NCI-H128 (cell line): ENCODE measurements around the gene ARMS2.

Source experiments
- DNase-seq: peaks from one replicate; lab custom pipeline; 2025; ENCODE audit not compliant: unreplicated experiment; lab: John Stamatoyannopoulos, UW

ARMS2 gene, protein sequence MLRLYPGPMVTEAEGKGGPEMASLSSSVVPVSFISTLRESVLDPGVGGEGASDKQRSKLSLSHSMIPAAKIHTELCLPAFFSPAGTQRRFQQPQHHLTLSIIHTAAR

DNA sequence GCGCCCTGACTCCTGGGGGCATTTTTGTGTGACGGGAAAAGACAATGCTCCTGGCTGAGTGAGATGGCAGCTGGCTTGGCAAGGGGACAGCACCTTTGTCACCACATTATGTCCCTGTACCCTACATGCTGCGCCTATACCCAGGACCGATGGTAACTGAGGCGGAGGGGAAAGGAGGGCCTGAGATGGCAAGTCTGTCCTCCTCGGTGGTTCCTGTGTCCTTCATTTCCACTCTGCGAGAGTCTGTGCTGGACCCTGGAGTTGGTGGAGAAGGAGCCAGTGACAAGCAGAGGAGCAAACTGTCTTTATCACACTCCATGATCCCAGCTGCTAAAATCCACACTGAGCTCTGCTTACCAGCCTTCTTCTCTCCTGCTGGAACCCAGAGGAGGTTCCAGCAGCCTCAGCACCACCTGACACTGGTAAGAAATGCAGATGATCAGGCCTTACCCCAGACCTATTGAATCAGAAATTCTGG, at the start of gene ARMS2:
ARMS2 (plus strand) TSS at position 51 of the 478 bp plus-strand sequence; CDS start at position 126, 75 bp downstream.
- DNase-seq: no peak

DNA sequence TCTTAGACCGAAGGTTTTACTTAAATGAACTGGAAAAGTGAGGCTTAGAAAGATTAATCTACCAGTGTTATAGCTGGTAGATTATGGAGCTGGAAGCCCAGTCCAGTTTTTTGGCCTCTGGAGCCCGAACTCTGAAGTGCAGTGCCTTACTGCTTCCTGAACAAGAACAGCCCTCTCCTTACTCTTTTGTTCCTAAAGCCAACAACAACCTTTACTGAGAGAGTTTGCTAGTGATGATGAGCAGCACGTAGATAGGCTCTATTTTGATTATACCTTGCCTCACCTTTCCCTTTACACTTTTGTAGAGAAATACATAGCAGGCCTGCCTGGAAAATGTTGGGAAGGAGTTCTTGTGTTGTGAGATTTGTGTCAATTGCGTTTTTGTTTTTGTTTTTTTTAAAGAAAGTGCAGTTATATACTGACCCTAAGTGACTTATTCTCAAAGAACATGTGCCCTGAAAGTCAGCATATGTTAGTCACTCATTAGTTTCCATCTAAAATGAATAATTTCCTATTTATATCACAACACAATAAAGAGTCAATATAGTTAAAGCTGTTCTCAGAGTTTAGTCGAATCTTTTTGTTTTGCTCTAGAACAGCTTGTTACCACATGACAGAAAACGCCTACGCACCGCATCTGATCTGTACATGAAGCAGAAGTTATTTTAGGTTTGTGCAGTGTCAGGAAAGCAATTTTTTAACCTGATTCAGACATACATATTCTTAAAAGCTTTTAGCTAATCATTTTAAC, 46.9 kb upstream of the ARMS2 start:
- no peak for DNase-seq

DNA sequence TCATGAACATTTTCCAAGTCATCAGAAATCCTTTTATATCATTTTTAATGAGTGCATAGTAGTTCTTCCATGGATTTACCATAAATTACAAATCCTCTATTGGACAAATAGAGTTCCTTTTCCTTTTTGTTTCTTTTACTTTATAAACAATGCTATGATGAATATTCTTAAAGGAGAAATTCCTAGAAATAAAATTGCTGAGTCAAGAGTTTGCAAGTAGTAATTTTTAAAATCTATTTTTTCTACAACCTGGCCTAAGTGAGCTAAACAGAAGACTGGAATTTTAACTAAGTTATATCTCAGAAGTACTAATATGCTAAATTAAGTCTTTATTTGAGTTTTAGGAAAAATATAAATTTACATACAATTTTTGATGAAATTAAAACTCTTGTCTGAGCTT, 41.1 kb upstream of the ARMS2 start:
- no peak for DNase-seq

DNA sequence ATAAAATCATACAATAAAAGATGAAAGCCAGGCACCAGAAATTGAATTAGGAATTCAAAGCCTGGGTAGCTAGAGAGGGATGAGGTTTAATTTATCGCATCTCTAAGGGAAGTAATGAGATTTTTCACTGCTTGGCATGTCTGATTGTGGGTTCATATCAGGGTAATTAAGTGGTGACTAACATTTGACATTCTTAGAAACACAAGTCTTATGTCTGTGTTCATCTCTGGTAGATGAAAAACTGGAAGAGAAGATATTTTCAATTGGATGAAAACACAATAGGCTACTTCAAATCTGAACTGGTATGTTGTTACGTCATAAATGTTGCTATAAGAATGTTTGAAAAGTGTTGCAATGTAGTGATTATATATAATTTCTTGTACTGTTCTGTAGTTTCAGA, 36.8 kb upstream of the ARMS2 start:
- DNase-seq: no peak

DNA sequence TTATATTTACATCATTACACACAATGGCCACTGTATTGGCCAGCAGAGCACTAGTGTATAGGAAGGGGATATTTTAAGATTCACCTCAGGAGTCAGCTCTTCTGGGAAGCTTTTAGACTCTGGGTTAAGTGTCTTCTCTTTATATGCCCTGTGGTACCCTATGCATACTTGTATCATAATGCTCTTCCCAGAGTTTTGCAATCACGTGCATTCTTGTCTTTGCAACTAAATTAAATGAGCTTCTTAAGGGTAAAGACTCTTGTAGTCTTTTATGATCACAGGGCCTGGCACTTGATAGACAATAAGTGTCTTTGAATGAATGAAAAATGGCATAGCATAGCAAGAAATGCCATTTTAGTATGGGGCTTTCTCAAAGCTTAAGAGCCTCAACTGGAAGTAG, 35.4 kb upstream of the ARMS2 start:
- DNase-seq: no peak

DNA sequence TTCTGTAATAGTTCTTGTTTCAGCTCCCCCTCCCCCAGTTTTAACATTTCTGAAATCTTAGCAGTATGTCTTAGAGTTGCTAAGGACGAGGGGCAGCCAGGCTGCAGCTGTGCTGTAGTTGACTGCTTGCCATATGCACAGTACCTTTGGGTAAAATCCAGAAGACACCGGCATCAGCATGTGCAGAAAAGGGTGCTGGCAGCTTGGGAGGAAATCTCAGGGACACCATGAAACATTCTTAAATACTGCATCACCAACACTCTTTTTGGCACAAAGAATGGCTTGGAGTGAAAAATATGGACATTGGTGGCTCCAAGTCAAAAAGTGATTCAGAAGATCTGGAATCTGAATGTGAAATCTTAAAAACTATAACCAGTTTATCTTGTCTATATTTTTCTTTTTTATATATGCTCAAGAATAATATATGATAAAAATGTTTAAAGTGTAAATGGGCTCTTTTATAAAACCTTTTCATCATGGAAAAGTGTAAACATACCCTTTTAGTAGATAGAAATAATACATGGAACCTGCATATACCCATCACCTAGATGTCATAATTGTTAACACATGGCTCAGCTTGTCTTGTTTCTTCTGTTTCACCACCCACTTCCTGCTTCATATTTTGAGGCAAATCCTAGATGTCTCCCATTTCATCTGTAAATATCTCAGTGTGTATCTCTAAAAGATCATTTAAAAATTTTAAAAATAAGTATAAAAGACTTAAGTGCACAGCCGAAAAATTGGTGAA, 34.4 kb upstream of the ARMS2 start:
- DNase-seq: no peak

DNA sequence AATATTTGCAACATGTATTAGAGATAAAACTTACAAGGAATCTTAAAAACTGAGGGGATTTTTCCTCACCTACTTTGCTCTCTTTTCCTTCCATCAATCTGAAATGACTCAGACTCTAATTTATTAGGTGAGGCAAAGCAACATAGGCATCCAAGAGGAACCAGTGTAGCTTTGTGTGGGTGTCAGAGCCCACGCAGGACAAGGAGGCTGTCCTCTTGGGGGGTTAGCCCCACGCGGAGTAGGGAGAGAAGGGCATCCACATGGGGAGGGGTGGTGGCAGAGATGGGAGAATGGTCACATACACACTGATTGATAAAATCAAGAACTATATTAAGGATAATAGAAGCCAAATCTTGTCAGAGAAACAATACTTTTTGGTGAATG, 33.8 kb upstream of the ARMS2 start:
- DNase-seq: no peak

DNA sequence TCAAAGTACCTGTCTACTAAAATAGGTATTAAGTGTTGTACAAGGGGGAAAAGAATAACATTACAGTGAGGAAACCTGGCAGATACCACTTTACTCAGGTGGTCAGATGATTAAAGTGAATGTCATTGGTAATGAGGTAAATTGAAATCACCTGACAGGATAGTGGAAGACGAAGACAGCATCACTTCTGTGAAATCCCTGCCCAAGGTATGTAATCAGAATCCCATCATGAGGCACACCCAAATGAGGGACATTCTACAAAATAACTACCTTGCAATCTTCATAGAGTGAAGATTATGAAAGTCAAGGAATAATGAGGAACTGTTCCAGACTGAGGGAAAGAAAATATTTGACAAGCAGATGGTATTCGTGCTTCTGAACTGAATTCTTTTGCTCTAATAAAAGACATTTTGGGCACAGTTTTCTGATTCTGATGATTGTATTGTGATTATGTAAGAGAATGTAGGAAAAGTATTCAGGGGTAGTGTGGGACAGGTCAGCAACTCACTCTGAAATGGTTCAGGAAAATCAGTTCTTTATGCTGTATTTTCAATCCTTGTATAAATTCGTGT, 33.3 kb upstream of the ARMS2 start:
- DNase-seq: no peak

DNA sequence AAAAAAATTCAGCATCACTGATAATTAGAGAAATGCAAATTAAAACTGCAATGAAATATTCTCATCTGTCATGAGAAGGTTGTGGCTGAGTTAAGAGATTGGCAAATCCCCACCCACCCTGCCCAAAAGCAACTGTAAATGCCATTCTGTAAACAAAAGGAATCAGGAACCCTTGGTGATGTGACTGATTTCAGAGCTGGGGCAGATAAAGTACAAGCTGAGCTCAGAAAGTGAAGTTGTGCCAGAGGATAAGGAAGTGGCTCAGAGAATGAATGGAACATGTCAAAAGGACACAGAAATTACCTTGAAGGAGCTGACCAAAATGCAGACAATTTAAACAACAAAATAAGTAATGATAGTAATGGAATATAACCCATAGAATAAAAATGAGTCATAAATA, 32.7 kb upstream of the ARMS2 start:
- DNase-seq: no peak

DNA sequence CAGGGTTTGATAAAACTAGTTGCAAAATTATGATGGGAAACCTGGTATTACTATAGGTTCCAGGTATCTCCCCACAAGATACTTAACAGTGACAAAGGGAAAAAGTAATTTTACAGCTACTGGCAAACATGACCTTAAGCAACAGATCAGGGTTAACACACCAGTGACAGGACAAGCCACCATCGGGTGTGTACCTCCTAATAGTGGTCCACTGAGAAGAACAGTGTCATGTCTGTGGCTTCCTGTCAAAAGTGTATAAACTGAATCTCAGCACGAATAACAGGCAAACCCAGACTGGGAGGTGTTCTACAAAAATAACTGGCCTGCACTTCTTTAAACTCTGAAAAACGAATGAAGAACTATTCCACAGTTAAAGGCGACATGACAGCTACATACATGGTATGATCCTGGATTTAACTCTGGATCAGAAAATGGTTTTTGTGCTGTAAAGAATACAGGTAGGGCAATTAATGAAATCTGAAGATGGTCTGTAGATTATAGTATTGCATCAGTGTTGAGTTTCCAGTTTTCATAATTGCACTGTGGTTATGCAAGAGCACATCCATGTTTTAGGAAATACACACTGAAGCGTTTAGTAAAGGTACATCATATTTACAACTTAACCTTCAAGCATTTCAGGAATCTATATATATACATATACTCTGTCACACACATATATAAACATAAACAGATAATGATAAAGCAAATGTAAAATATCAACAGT, 32.0 kb upstream of the ARMS2 start:
- no peak for DNase-seq

DNA sequence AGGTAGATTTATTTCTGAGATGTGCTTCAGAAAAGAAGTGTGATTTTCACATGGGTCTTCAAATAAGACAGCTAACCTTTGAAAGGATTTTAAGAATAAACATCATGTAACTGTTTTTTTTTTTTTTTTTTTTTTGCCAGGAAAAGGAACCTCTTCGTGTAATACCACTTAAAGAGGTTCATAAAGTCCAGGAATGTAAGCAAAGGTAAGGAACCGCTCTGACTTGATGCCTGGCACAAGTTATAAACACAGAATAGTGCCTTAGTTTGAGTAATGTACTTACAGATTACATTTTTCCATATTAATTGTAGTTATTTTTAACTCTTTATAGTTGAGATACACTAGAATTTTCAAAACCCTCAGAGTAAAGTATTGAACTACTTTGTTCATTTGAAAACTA, 30.4 kb upstream of the ARMS2 start:
- no peak for DNase-seq

DNA sequence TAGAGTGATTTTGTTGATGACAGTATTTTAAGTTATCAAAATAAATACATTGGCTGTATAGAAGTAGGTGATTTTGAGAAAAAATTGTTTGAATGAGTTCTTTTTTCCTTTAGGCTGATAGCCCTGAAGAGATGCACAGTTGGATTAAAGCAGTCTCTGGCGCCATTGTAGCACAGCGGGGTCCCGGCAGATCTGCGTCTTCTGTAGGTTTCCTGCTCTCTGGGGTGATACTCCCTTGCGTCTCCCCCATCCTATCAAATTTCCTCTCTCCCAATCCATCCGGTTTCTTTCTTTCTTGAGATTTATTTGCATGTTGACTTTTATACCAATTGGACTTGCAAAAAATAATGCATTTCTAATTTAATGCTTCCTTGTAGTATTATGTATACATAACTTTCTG, 27.6 kb upstream of the ARMS2 start:
- no peak for DNase-seq

DNA sequence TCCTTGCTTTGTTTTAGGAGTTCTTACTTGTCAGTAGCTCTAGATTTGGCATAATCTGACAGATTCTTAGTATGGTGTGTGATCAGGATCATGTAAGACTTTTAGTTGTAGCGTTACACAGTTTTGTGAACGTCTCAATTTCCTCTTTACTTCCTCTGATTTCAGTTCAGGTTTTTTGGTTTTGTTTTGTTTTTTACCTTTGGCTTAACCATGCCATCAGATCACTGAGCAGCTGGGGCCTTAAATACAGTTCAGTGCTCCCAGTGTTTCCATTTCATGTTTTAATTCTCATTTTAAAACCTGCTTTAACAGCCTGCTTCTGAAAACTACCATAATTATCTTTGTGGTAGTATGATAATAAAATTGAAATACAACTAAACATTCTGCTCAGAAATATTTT, 27.2 kb upstream of the ARMS2 start:
- no peak for DNase-seq

DNA sequence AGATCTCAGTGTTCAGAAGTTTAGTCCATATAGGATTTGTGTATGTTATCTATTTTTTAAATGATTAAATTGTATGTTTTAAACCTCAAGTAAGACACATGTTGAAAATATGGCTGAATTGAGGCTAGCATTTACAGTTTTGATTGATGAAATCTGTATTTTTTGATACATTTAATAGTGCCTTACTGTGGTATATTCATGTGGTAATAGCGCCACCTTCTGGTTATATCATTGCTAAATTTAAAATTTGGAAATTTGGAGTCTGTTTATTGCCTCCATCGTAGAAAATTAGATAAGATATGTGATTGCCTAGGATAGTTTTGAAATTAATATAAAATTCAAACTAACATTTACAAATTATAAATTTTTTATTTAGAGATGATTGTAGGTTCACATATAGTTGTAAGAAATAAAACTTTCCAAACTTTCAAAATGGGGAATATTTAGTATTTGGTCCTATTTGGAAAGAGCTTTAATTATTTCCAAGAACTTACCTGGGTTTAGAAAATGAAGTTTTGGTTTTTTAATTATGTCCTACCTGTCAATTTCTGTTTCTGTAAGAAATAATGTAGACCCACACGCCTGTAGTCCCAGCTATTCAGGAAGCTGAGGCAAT, 19.1 kb upstream of the ARMS2 start:
- peak; percentile 1 for DNase-seq

DNA sequence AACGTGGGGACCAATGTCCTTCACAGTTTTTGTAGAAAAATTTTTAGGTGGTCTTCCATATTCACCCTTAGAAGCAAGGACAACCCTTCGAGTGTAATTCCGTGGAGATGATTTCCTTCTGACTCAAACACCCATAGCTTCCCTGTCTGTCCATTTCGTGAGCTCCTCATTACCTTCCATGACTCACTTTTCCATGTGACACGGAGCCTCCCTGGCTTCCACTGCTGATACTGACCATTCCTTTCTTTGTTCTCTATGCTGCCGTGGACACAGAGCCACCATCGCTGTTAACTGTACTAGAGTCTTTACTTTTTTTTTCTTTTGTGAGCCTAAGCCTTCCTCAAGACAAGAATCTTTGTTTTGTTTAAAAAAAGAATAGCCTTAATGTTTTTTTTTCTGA, 12.5 kb upstream of the ARMS2 start:
- no peak for DNase-seq

DNA sequence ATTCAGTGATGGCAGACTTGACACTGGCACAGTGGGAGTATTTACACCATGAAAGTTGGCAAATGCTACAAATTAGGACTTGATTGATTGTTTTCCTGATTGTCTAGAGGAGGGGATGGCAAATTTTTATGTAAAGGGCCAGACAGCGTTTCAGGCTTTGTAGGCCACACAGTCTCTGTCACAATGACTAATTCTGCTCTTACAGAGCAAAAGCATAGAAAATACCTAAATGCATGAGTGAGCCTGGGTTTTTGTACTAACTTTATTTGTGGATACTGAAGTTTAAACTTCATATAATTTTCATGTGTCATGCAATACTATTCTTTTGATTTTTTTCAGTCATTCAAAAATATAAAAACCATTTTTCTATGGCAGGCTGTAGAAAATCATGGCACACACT, 9.0 kb upstream of the ARMS2 start:
- DNase-seq: no peak

DNA sequence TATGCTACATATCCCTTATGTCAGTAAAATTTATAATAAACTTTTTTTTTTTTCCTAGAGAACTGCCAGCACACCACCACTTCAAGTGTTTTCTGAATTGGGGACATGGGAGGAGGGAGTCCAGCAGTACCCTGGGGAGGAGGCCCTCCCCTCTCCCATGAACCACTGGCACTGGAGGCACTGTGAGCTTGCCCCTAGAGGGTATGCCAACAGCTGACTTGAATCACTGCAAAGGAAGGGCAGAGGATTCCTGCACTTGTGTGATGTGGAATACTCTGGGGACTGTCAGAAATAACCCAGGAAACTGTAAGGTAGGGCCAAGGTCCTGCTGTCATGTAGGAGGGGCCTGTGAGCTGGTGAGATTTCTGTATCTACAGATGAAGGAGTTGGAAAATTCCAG, 8.5 kb upstream of the ARMS2 start:
- no peak for DNase-seq

DNA sequence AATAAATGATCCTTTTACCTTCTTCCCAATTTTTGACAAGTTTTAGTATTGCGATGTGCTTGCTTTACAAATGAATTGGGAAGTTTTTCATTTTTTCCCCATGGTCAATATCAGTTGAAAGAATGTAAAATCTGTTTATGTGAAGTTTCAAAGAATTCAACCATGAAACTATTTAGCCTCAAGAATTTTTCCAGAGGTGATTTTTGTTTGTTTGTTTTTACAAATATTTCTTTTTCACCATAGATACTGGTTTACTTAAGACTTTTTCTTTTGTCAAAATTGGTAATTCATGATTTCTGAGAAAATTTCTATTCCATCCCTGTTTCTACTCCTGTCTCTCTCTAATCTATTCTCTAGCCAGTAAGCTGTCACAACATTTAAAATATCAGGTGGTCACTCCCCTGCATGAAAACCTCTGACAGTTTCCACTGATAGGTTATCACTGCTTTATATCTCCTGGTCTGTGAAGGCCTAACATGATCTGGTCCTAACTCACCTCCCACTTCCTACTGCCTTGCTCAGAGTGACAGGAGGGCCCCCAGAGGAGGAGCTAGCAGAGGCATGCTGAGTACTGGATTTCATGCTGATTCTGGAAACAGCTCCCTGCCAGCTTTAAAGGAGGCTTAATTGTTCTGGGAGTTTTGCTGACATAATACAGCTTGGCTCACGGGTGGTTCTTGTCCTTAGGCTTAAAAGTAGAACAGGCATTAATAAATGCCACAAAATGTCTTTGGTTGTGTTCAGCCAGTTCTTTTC, 7.6 kb upstream of the ARMS2 start:
- no peak for DNase-seq

DNA sequence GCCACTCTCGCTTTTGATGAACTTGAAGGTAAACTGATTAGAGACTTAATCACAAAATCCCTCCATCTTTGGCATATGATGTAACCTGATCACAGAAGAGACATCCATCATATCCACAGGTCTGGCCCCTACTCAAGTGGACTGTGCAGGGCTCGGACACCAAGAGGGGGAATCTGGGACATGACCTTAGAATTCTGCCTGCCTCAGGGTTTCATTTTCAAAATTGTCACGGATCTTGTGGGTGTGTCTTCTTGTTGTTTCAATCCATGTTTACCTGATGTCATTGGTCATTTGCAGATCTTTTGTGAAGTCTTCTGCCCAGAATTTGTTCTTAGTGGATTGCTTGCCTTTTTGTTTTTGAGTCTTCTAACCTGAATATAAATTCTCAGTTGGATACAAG, 5.9 kb upstream of the ARMS2 start:
- DNase-seq: no peak

DNA sequence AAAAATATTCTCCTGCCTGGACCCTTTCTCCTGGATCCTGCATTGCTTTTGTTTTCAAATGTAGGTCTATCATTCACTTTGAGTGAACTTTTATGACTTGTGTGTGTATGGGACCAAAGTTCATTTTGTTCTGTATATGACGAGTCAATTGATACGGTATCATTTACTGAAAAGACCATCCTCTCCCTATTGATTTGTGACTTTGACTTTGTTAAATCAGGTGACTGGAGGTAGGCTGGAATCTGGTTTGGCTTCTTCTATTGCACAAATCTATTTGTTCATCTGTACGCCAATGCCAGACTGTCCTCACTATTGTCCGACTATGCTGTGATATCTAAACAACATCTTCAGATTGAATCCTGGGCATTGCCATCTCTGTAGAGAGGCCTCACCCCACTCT, 5.3 kb upstream of the ARMS2 start:
- no peak for DNase-seq
